HG02588 (cell line): Measurements from ENCODE around the gene AFF2.
"Not testable (repeated sequence)": the region's sequence is repeated elsewhere in the genome, so short reads cannot be mapped to it uniquely, and the experiment has no call there.

Source experiments
- ATAC-seq: cut with Tn5 transposase; IDR thresholded peaks from one replicate; pipeline ENCODE4 v1.9.1; 2021; ENCODE audit warnings: mild to moderate bottlenecking, moderate library complexity; ENCODE audit not compliant: unreplicated experiment

Gene AFF2

DNA sequence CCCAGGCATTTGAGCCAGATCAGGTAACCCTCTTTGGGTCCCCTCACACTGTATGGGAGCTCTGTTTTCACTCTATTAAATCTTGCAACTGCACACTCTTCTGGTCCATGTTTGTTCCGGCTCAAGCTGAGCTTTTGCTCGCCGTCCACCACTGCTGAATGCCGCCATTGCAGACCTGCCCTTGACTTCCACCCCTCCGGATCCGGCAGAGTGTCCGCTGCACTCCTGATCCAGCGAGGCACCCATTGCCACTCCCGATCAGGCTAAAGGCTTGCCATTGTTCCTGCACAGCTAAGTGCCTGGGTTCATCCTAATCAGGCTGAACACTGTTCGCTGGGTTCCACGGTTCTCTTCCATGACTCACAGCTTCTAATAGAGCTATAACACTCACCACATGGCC lies 406.2 kb downstream of the AFF2 start:
- not testable (repeated sequence) for ATAC-seq

GRCh38 chrX:148909758-148910157 lies 409.3 kb downstream of the AFF2 start:
- ATAC-seq = no peak

- ATAC-seq = no peak
Measured at GRCh38 chrX:148913971-148914370, 413.6 kb downstream of the AFF2 start.

GRCh38 chrX:148914783-148915182 lies 414.4 kb downstream of the AFF2 start:
- peak; percentile 89 for ATAC-seq

DNA sequence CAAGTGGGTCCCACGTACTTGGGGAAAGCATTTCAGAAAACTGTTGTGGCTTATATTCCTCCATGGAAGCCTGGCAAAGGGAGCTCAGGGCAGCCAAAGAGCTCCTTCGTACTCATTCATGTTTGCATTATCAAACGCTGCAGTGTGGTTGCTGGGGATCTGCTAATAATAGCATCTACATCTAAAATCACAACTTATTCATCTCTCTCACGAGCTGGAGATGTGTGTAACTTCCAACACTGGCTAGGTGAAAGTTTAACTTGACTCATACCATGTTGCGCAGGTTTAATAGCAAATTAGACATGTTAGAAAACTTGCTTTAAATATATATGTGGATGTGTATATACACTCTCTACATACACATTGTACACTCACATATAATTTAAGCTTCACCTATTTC lies 415.1 kb downstream of the AFF2 start:
- peak; percentile 19 for ATAC-seq

- ATAC-seq = no peak
Measured at GRCh38 chrX:148917441-148917840, 417.0 kb downstream of the AFF2 start.

GRCh38 chrX:148923631-148924030 lies 423.2 kb downstream of the AFF2 start:
- no peak for ATAC-seq

DNA sequence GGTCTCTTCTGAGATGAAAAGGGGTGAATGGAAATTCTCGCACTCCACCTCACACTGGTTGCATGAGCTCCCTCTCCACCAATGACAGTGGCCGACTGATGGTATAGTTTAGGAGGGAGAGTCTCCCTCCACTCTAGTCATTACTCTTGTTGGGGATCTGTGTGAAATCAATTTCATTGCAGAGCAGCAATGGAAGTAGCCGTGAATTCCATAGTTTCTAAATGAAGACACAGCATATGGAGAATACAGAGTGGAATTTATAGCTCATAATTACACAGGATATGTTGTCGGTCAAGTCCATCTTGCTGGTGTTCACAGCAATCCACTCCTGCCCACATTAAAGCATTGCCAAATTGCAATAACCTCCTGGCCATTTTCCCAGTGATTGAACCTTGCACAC lies 426.0 kb downstream of the AFF2 start:
- ATAC-seq = no peak

DNA sequence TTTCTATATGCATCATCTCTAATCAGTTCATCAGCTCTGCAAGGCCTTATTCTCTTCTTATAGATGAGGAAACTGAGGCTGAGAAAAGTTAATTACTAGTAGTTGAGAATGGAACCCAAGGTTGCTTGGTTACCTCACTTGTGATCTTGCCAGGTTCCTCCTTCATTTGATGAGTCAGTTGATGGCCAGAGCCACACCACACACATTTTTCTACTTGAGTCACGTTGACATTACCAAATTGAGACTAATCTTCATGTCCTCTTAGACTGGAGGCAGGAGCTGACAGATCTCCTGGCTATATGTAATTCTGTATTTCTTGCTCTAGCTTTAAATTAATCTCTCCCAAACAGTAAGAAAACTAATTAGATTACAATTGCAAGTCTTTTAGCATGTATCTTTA lies 428.4 kb downstream of the AFF2 start:
- no peak for ATAC-seq

GRCh38 chrX:148929686-148930085 lies 429.3 kb downstream of the AFF2 start:
- ATAC-seq = no peak

- no peak for ATAC-seq
Measured at GRCh38 chrX:148930206-148930729, 429.9 kb downstream of the AFF2 start.

- ATAC-seq = no peak
Measured at GRCh38 chrX:148933881-148934280, 433.5 kb downstream of the AFF2 start.

GRCh38 chrX:148938348-148938747 lies 437.9 kb downstream of the AFF2 start:
- no peak for ATAC-seq

GRCh38 chrX:148940411-148940996 lies 440.1 kb downstream of the AFF2 start:
- ATAC-seq = no peak

GRCh38 chrX:148942754-148943153 lies 442.3 kb downstream of the AFF2 start:
- ATAC-seq = no peak

DNA sequence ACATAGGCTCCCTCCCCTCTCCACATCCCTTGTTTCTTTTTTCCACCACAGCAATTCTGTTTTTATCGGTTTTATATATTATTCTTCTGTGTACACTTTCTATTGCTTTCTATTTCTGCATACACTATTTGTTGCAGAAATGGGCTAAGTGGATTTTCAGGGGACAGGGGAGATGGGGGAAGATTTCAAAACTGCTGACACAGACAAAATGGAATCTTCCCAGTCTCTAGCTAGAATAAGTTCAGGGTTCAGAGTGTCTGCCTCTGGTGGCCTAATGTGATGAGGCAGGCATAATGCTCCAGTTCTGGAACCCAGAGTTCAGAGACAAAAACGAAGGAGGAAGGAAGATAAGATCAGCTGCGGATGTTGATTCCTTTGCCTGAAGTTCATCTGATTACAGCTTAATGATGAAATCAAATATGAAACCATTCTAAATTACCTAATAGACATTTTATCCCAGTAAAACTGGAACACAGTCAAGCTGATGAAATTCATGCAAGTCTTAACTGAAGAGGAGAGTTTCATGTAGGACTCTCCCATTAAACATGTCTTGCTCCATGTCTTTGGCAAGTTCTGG lies 447.1 kb downstream of the AFF2 start:
- no peak for ATAC-seq

GRCh38 chrX:148956352-148956751 lies 455.9 kb downstream of the AFF2 start:
- ATAC-seq = no peak

GRCh38 chrX:148958901-148959300 lies 458.5 kb downstream of the AFF2 start:
- ATAC-seq = no peak

DNA sequence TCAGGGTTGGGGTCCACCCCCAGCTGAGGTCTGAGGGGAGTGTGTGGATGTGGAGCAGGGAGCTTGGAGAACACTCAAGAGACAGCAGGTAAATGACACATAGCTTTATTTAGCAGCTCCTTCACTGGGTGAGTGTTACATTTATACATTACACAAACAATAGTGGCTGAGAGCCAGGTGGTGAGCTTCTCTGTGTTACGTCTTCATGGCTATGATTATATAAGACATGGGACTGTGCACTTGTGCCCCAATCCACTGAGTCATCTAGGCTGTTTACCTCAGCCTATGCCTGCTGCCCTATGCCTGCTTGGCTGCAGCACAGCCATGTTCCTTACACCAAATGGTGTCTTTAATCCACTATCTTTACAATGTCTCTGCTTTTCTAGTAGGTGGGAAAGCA lies 459.6 kb downstream of the AFF2 start:
- no peak for ATAC-seq

DNA sequence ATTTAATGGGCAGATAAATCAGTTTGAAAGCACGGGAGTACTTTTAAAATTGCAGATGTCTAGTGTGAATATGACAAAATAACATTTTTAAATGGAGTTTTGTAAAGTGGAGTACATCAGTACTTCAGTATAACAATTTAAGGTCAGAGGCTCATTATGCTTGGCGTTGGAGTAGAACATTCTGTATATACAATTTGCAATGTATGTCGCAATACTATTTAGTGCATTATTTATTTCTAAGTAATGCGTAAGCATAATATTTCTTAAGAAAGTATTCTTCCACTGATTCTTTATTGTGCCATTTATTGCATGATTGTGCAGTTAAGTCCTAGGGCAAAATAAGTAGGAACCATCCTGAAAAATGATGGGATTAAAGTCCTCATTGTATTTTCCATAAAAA lies 461.6 kb downstream of the AFF2 start:
- no peak for ATAC-seq

GRCh38 chrX:148976571-148977400 lies 476.4 kb downstream of the AFF2 start:
- no peak for ATAC-seq

GRCh38 chrX:148979786-148980185 lies 479.4 kb downstream of the AFF2 start:
- ATAC-seq = no peak
